HG03520 (cell line): ENCODE results near the gene ARNT2.

Experiments
- ATAC-seq: cut with Tn5 transposase; IDR thresholded peaks from one replicate; pipeline ENCODE4 v1.9.1; 2021; ENCODE audit warnings: mild to moderate bottlenecking, moderate library complexity; ENCODE audit not compliant: unreplicated experiment

Gene ARNT2

GRCh38 chr15:80550219-80550907 lies 146.2 kb downstream of the ARNT2 start:
- ATAC-seq: no peak

- ATAC-seq: no peak
Measured at GRCh38 chr15:80550908-80551260, 146.7 kb downstream of the ARNT2 start.

GRCh38 chr15:80551348-80551747 lies 147.2 kb downstream of the ARNT2 start:
- ATAC-seq: no peak

GRCh38 chr15:80554560-80554959 lies 150.4 kb downstream of the ARNT2 start:
- ATAC-seq: no peak

GRCh38 chr15:80556694-80557367 lies 152.6 kb downstream of the ARNT2 start:
- no peak for ATAC-seq

GRCh38 chr15:80557441-80558234 lies 153.5 kb downstream of the ARNT2 start:
- no peak for ATAC-seq

- no peak for ATAC-seq
Measured at GRCh38 chr15:80558631-80559319, 154.6 kb downstream of the ARNT2 start.

GRCh38 chr15:80559320-80559693 lies 155.1 kb downstream of the ARNT2 start:
- ATAC-seq: no peak

GRCh38 chr15:80559761-80560160 lies 155.6 kb downstream of the ARNT2 start:
- no peak for ATAC-seq

GRCh38 chr15:80560601-80561400 lies 156.6 kb downstream of the ARNT2 start:
- no peak for ATAC-seq

GRCh38 chr15:80561500-80561899 lies 157.3 kb downstream of the ARNT2 start:
- no peak for ATAC-seq

- ATAC-seq: no peak
Measured at GRCh38 chr15:80562033-80562432, 157.9 kb downstream of the ARNT2 start.

GRCh38 chr15:80562846-80563245 lies 158.7 kb downstream of the ARNT2 start:
- no peak for ATAC-seq

GRCh38 chr15:80563372-80563997 lies 159.3 kb downstream of the ARNT2 start:
- no peak for ATAC-seq

GRCh38 chr15:80564056-80564455 lies 159.9 kb downstream of the ARNT2 start:
- ATAC-seq: no peak

- ATAC-seq: no peak
Measured at GRCh38 chr15:80565398-80565797, 161.2 kb downstream of the ARNT2 start.

GRCh38 chr15:80565988-80566387 lies 161.8 kb downstream of the ARNT2 start:
- ATAC-seq: no peak

GRCh38 chr15:80567721-80568157 lies 163.6 kb downstream of the ARNT2 start:
- ATAC-seq: no peak

- ATAC-seq: no peak
Measured at GRCh38 chr15:80568298-80568697, 164.1 kb downstream of the ARNT2 start.
